B cell (primary cell): ENCODE data around the gene EPG5. TPM values are rescaled to one million over a fixed set of nuclear protein-coding genes. Genes with fewer than 3 reads are reported as not detected.

Source experiments
- ATAC-seq: fragments of 200-7000 bp; cut with Tn5 transposase; one replicate; pipeline ENCODE4 v1.10.0; 2021; ENCODE audit warnings: low read depth, mild to moderate bottlenecking, moderate number of reproducible peaks, moderate library complexity
- CTCF ChIA-PET: fragments of 350-600 bp; sonication (Branson Sonifier 250); formaldehyde crosslinking; loops from one replicate; lab custom pipeline; 2021; ENCODE audit warnings: antibody characterized with exemption, inconsistent platforms; lab: Charles Lee
- POLR2A ChIA-PET: fragments of 350-600 bp; sonication (Branson Sonifier 250); formaldehyde crosslinking; loops from one replicate; lab custom pipeline; 2021; ENCODE audit warnings: antibody characterized with exemption; lab: Charles Lee
- DNase-seq: peaks from one replicate; pipeline ENCODE4 v3.0.0; 2013
- H2AFZ ChIP-seq: 2 replicates; pipeline ENCODE4 v1.6.1; 2012; ENCODE audit warnings: mild to moderate bottlenecking, low read depth, low read length; ENCODE audit not compliant: insufficient read depth, poor library complexity, severe bottlenecking
- H3K27ac ChIP-seq, 2 donors: 1 replicate in 1 of 2; 2 replicates in 1 of 2; pipeline ENCODE4 v1.5.1; 2012 to 2013; ENCODE audit warnings: low read length in 2 of 2, mild to moderate bottlenecking in 2 of 2, moderate library complexity in 1 of 2
- H3K27me3 ChIP-seq, 4 experiments: fragments of 200-600 bp in 1 of 4; sonication (generic) in 1 of 4; replicated peaks in 1 of 4; 1 replicate in 2 of 4; 2 replicates in 2 of 4; pipeline versions ENCODE4 v1.6.1 to v1.7.0; 2013 to 2016; ENCODE audit warnings: low read length in 3 of 4, mild to moderate bottlenecking in 2 of 4, mixed read lengths in 1 of 4, moderate library complexity in 1 of 4; ENCODE audit not compliant: insufficient read depth in 4 of 4, control insufficient read depth in 3 of 4; ENCODE audit errors: control extremely low read depth in 1 of 4
- H3K36me3 ChIP-seq, 2 experiments: replicated peaks in 1 of 2; 1 replicate in 1 of 2; 2 replicates in 1 of 2; pipeline versions ENCODE4 v1.6.1 to v1.7.1; 2013; ENCODE audit warnings: low read length in 1 of 2; ENCODE audit not compliant: insufficient read depth in 2 of 2, control insufficient read depth in 1 of 2; ENCODE audit errors: control extremely low read depth in 1 of 2, extremely low read depth in 1 of 2
- H3K4me1 ChIP-seq, 2 donors: fragments of 200-600 bp in 1 of 2; sonication (generic) in 1 of 2; 1 replicate in 1 of 2; 2 replicates in 1 of 2; pipeline versions ENCODE4 v1.5.1 to v1.6.1; 2013 to 2017; ENCODE audit warnings: low read length in 2 of 2; ENCODE audit not compliant: control insufficient read depth in 2 of 2, insufficient read depth in 2 of 2
- H3K4me2 ChIP-seq: replicated peaks from 2 replicates; pipeline ENCODE3; 2012; ENCODE audit warnings: mild to moderate bottlenecking, low read depth, low read length; ENCODE audit not compliant: poor library complexity, severe bottlenecking
- H3K4me3 ChIP-seq, 5 experiments: fragments of 200-600 bp in 1 of 5; sonication (generic) in 1 of 5; 1 replicate in 3 of 5; 2 replicates in 2 of 5; pipeline versions ENCODE4 v1.5.1 to v1.7.0; 2011 to 2016; ENCODE audit warnings: low read length in 4 of 5, mild to moderate bottlenecking in 4 of 5, low read depth in 2 of 5, control low read depth in 1 of 5, moderate library complexity in 1 of 5; ENCODE audit not compliant: insufficient read depth in 1 of 5; ENCODE audit errors: control extremely low read depth in 1 of 5, extremely low read depth in 1 of 5
- H3K79me2 ChIP-seq: fragments of 200-600 bp; sonication (generic); one replicate; pipeline ENCODE4 v1.6.0; 2016; ENCODE audit warnings: low read length; ENCODE audit not compliant: control insufficient read depth, insufficient read depth
- H3K9ac ChIP-seq: fragments of 200-600 bp; sonication (generic); 2 replicates; pipeline ENCODE4 v1.6.1; 2017; ENCODE audit warnings: mild to moderate bottlenecking, low read length, moderate library complexity
- H3K9me3 ChIP-seq, 3 donors: one replicate each; pipeline versions ENCODE4 v1.6.1 to v1.7.1; 2013; ENCODE audit warnings: low read length in 2 of 3; ENCODE audit not compliant: control insufficient read depth in 2 of 3, insufficient read depth in 1 of 3; ENCODE audit errors: control extremely low read depth in 1 of 3
- H4K20me1 ChIP-seq: 2 replicates; pipeline ENCODE4 v1.6.0; 2012; ENCODE audit warnings: mild to moderate bottlenecking, low read length; ENCODE audit not compliant: insufficient read depth, control insufficient read depth, poor library complexity, severe bottlenecking
- H3K27ac Mint-ChIP-seq: one replicate; pipeline ENCODE4 v1.8.0; 2021; ENCODE audit warnings: mixed read lengths
- H3K27me3 Mint-ChIP-seq: one replicate; pipeline ENCODE4 v1.8.0; 2021; ENCODE audit warnings: mixed read lengths
- H3K4me1 Mint-ChIP-seq: one replicate; pipeline ENCODE4 v1.8.0; 2021; ENCODE audit warnings: mixed read lengths
- H3K4me3 Mint-ChIP-seq: one replicate; pipeline ENCODE4 v1.8.0; 2021; ENCODE audit warnings: mixed read lengths
- H3K9me3 Mint-ChIP-seq: one replicate; pipeline ENCODE4 v1.8.0; 2022; ENCODE audit warnings: mixed read lengths; ENCODE audit not compliant: insufficient read depth
- CTCF ChIP-seq: fragments of 200-600 bp; IDR thresholded peaks from one replicate; pipeline ENCODE4 v1.8.0; 2022; ENCODE audit warnings: antibody characterized with exemption, mild to moderate bottlenecking
- EZH2 ChIP-seq: IDR thresholded peaks from 2 replicates; pipeline ENCODE4 v1.6.1; 2012; ENCODE audit warnings: borderline replicate concordance, low read depth, mild to moderate bottlenecking, moderate library complexity, low read length; ENCODE audit not compliant: insufficient read depth, poor library complexity, severe bottlenecking
- WGBS: methylation state at CpG from one replicate; pipeline ENCODE4 v1.1.5; 2013; ENCODE audit warnings: missing lambda C conversion rate; ENCODE audit not compliant: insufficient coverage; 5-methylcytosine and 5-hydroxymethylcytosine counted together
- intact Hi-C: fragments of 100-400 bp; cut with micrococcal nuclease; formaldehyde crosslinking; loops from one replicate; pipeline ENCODE4 v1.10.0; 2022
- polyA plus RNA-seq: library from polyadenylated mRNA; depleted of rRNA; stranded (reverse); fragments of >200 nt; gene quantifications from 2 replicates; pipeline ENCODE4 v1.2.3, GENCODE V29; 2012
- total RNA-seq, 2 donors: library from RNA; stranded (reverse); fragments of 120-200 nt in 1 of 2; gene quantifications; 1 replicate in 1 of 2; 2 replicates in 1 of 2; pipeline versions ENCODE4 v1.2.3 to v1.2.4, GENCODE V29; 2013 to 2022

Gene EPG5
- total and polyA plus RNA-seq, 2 donors (not counting 1 experiment from before 2014, with no cell fraction given): 10.3 to 50.4 TPM

GRCh38 chr18:46013484-46014189 lies 46.5 kb upstream of the EPG5 start:
- H3K4me2 ChIP-seq: no peak overlapping the region
- no peaks in the 10 kb centered on the region for H3K79me2 ChIP-seq
- DNase-seq (peak; percentile 14), ATAC-seq (no peak)
- Mint-ChIP-seq H3K4me1 (peaks cover 8% of the 10 kb centered on the region), H3K27me3 (peaks cover 3% of the 10 kb centered on the region), H3K9me3 (no peaks in the 10 kb centered on the region), H3K27ac (no peak overlapping the region), H3K4me3 (no peak overlapping the region)
- no peaks in the 10 kb centered on the region for H3K9me3 ChIP-seq
- no peaks in the 10 kb centered on the region for H4K20me1 ChIP-seq
- H3K27me3 ChIP-seq: no peaks in the 10 kb centered on the region
- CTCF ChIA-PET: no interaction called here
- peaks cover 0 to 12% of the 10 kb centered on the region in 2 donors for H3K4me1 ChIP-seq
- no peak overlapping the region for H3K4me3 ChIP-seq
- POLR2A ChIA-PET: no interaction called here
- no peaks in the 10 kb centered on the region for H3K36me3 ChIP-seq
- no peak overlapping the region for H2AFZ ChIP-seq
- H3K9ac ChIP-seq: no peak overlapping the region
- TF ChIP-seq CTCF: no peak
- TF ChIP-seq EZH2: no peak
- 100% methylated on average over 3 of the region's 5 CpGs for WGBS
- no peak overlapping the region for H3K27ac ChIP-seq
- intact Hi-C loops: no loop called here

- no peak overlapping the region for H3K4me3 ChIP-seq
- peaks cover 4% of the 10 kb centered on the region for H3K27me3 Mint-ChIP-seq
- H3K4me2 ChIP-seq: no peak overlapping the region
- no peaks in the 10 kb centered on the region for H4K20me1 ChIP-seq
- H3K4me1 Mint-ChIP-seq: peaks cover 8% of the 10 kb centered on the region
- H3K9me3 ChIP-seq: no peaks in the 10 kb centered on the region
- H3K9ac ChIP-seq: no peak overlapping the region
- H3K79me2 ChIP-seq: no peaks in the 10 kb centered on the region
- H3K4me3 Mint-ChIP-seq: no peak overlapping the region
- no peak overlapping the region for H2AFZ ChIP-seq
- no peak for ATAC-seq
- H3K9me3 Mint-ChIP-seq: no peaks in the 10 kb centered on the region
- H3K27ac ChIP-seq: no peak overlapping the region
- no peaks in the 10 kb centered on the region for H3K27me3 ChIP-seq
- peaks cover 0 to 12% of the 10 kb centered on the region in 2 donors for H3K4me1 ChIP-seq
- TF ChIP-seq EZH2 (no peak), CTCF (no peak)
- ChIA-PET CTCF (interaction anchor here (1.4 kb wide), 1 partner anchor 37 kb away, joined by 3 read pairs; no protein-coding TSS in a partner anchor), POLR2A (no interaction called here)
- no peak for DNase-seq
- H3K27ac Mint-ChIP-seq: no peak overlapping the region
- H3K36me3 ChIP-seq: no peaks in the 10 kb centered on the region
- intact Hi-C loops: no loop called here
- WGBS: 88% methylated on average over 1 of the region's 4 CpGs
Observed at GRCh38 chr18:46010676-46011075, 43.5 kb upstream of the EPG5 start.
